K562 (cell line): ENCODE data around the gene FGFR4. TPM values are rescaled to one million over a fixed set of nuclear protein-coding genes. Genes with fewer than 3 reads are reported as not detected.

Source experiments
- ATAC-seq: fragments of 200-7000 bp; cut with Tn5 transposase; 3 replicates; pipeline ENCODE4 v1.9.1; 2020; ENCODE audit warnings: moderate library complexity
- BruUV-seq: library from RNA; stranded (reverse); fragments of 400-500 nt; replicated peaks from 2 replicates; lab custom pipeline; 2021; lab: Mats Ljungman, UMichigan
- CTCF ChIA-PET: fragments of 300-600 bp; formaldehyde crosslinking; extraction: SDS; loops from one replicate; lab custom pipeline; 2021; ENCODE audit warnings: low intra/inter-chr PET ratio; lab: Yijun Ruan, JAX
- POLR2A ChIA-PET: fragments of 300-600, 350-650 bp; sonication (Branson Sonifier 250); formaldehyde crosslinking; extraction: SDS; loops from one replicate; lab custom pipeline; 2021; ENCODE audit warnings: antibody characterized with exemption, inconsistent platforms; lab: Yijun Ruan, JAX
- DNase-seq, 4 experiments: peaks; one replicate each; pipeline versions ENCODE4 v3.0.0 to v3.0.0-alpha.2; 2011 to 2018; ENCODE audit warnings: low spot score in 3 of 4, mixed read lengths in 3 of 4; ENCODE audit errors: extremely low read depth in 1 of 4
- FAIRE-seq: peaks from 2 replicates; lab custom pipeline; 2011; peaks lifted over from hg19 to GRCh38; lab: Jason Lieb, UNC
- H2AFZ ChIP-seq: 2 replicates; pipeline ENCODE4 v1.6.0; 2011; ENCODE audit warnings: low read depth, low read length, control low read depth, inconsistent platforms
- H3K27ac ChIP-seq: fragments of 200-600 bp; 3 replicates; pipeline ENCODE4 v1.8.0; 2011; ENCODE audit warnings: low read depth, mild to moderate bottlenecking, control low read depth, inconsistent platforms, low read length, moderate library complexity, mixed read lengths; ENCODE audit errors: extremely low read depth
- H3K27me3 ChIP-seq, 2 experiments: fragments of 300-600 bp in 1 of 2; 2 replicates in 1 of 2; 3 replicates in 1 of 2; pipeline versions ENCODE4 v1.6.0 to v1.8.0; 2011; ENCODE audit warnings: inconsistent platforms in 2 of 2, low read length in 2 of 2, mild to moderate bottlenecking in 1 of 2, mixed read lengths in 1 of 2, moderate library complexity in 1 of 2; ENCODE audit not compliant: control insufficient read depth in 2 of 2, insufficient read depth in 2 of 2
- H3K36me3 ChIP-seq: fragments of 300-600 bp; 3 replicates; pipeline ENCODE4 v1.8.0; 2011; ENCODE audit warnings: mild to moderate bottlenecking, low read length, inconsistent platforms; ENCODE audit not compliant: control insufficient read depth, insufficient read depth
- H3K4me1 ChIP-seq, 2 experiments: fragments of 200-600 bp in 1 of 2; replicated peaks in 1 of 2; 2 replicates in 1 of 2; 3 replicates in 1 of 2; pipeline versions ENCODE4 v1.5.1 to v1.8.0; 2011; ENCODE audit warnings: inconsistent platforms in 2 of 2, low read length in 2 of 2, mild to moderate bottlenecking in 1 of 2, mixed read lengths in 1 of 2, moderate library complexity in 1 of 2; ENCODE audit not compliant: control insufficient read depth in 2 of 2, insufficient read depth in 2 of 2
- H3K4me2 ChIP-seq: 2 replicates; pipeline ENCODE4 v1.6.1; 2011; ENCODE audit warnings: low read length, control low read depth, inconsistent platforms, mixed read lengths; ENCODE audit not compliant: insufficient read depth
- H3K4me3 ChIP-seq: fragments of 200-600 bp; sonication (generic), shearing (Covaris generic); 2 replicates; pipeline ENCODE4 v1.5.1; 2016; ENCODE audit warnings: control low read depth, inconsistent platforms
- H3K79me2 ChIP-seq: fragments of 200-600 bp; 3 replicates; pipeline ENCODE4 v1.8.0; 2011; ENCODE audit warnings: low read length, inconsistent platforms; ENCODE audit not compliant: control insufficient read depth, insufficient read depth
- H3K9ac ChIP-seq, 2 experiments: 2 replicates each; pipeline versions ENCODE4 v1.6.0 to v1.6.1; 2011; ENCODE audit warnings: low read depth in 2 of 2, low read length in 2 of 2, control low read depth in 1 of 2, inconsistent platforms in 1 of 2, mild to moderate bottlenecking in 1 of 2, mixed read lengths in 1 of 2; ENCODE audit not compliant: insufficient read depth in 1 of 2
- H3K9me1 ChIP-seq: one replicate; pipeline ENCODE4 v1.6.0; 2011; ENCODE audit warnings: inconsistent platforms, mild to moderate bottlenecking, low read length, moderate library complexity; ENCODE audit not compliant: control insufficient read depth, insufficient read depth
- H3K9me3 ChIP-seq: replicated peaks from 2 replicates; pipeline ENCODE4 v1.5.1; 2011; ENCODE audit warnings: low read depth, low read length, inconsistent platforms; ENCODE audit not compliant: control insufficient read depth, insufficient read depth
- H4K20me1 ChIP-seq: replicated peaks from 2 replicates; pipeline ENCODE4 v1.6.1; 2011; ENCODE audit warnings: low read length, inconsistent platforms, mixed read lengths; ENCODE audit not compliant: control insufficient read depth, insufficient read depth
- ETV6 ChIP-seq, 3 experiments: fragments of 150-350 bp in 1 of 3; sonication (generic) in 1 of 3; formaldehyde crosslinking in 1 of 3; IDR thresholded peaks; 2 replicates each; pipeline versions ENCODE4 v1.6.1 to v1.8.0; 2014 to 2022; ENCODE audit warnings: borderline replicate concordance in 2 of 3, low read depth in 2 of 3, antibody characterized with exemption in 1 of 3, low read length in 1 of 3, mild to moderate bottlenecking in 1 of 3, missing genetic modification reagents in 1 of 3
- EZH2 ChIP-seq: IDR thresholded peaks from 2 replicates; pipeline ENCODE4 v1.6.1; 2012; ENCODE audit warnings: low read depth, mild to moderate bottlenecking, inconsistent platforms, low read length, borderline replicate concordance
- FIP1L1 ChIP-seq: fragments of 200-400 bp; formaldehyde crosslinking; IDR thresholded peaks from 2 replicates; pipeline ENCODE4 v1.6.1; 2018; ENCODE audit warnings: mild to moderate bottlenecking, low read depth, low read length; ENCODE audit not compliant: poor library complexity, severe bottlenecking
- MECOM ChIP-seq: fragments of 250-450 bp; sonication (Bioruptor Pico); IDR thresholded peaks from 2 replicates; pipeline ENCODE4 v1.8.0; 2022; ENCODE audit warnings: inconsistent platforms
- NFRKB ChIP-seq: fragments of 450-650 bp; IDR thresholded peaks from 2 replicates; pipeline ENCODE4 v1.6.1; 2016; ENCODE audit warnings: low read depth
- NONO ChIP-seq, 2 experiments: fragments of 200-400 bp in 1 of 2; fragments of 450-650 bp in 1 of 2; formaldehyde crosslinking in 1 of 2; IDR thresholded peaks; 2 replicates each; pipeline ENCODE4 v1.6.1; 2017; ENCODE audit warnings: low read depth in 2 of 2, mild to moderate bottlenecking in 2 of 2, moderate library complexity in 2 of 2, low read length in 1 of 2
- NR3C1 ChIP-seq: sonication (generic); formaldehyde crosslinking; IDR thresholded peaks from 2 replicates; pipeline ENCODE4 v1.8.1; 2022; ENCODE audit warnings: missing genetic modification reagents
- NR4A1 ChIP-seq, 2 experiments: fragments of 250-450 bp in 1 of 2; fragments of 450-650 bp in 1 of 2; sonication (Bioruptor Pico) in 1 of 2; IDR thresholded peaks; 2 replicates each; pipeline versions ENCODE4 v1.4.0 to v1.6.1; 2016 to 2020; ENCODE audit warnings: mild to moderate bottlenecking in 2 of 2, missing compliant biosample characterization in 1 of 2, missing genetic modification characterization in 1 of 2, moderate library complexity in 1 of 2
- SMARCA4 ChIP-seq: fragments of 450-650 bp; IDR thresholded peaks from 2 replicates; pipeline ENCODE4 v1.6.1; 2016
- SP1 ChIP-seq: sonication (generic); formaldehyde crosslinking; IDR thresholded peaks from 2 replicates; pipeline ENCODE4 v1.8.1; 2022; ENCODE audit warnings: mild to moderate bottlenecking, missing genetic modification reagents
- TBP ChIP-seq: optimal IDR thresholded peaks from 2 replicates; pipeline ENCODE3; 2011; ENCODE audit warnings: low read depth, low read length, improper control_type of control experiment
- WGBS: fragments of 100-300 bp; shearing (Covaris generic); methylation state at CpG from one replicate; pipeline ENCODE4 v1.1.6; 2016; ENCODE audit warnings: low coverage, mixed read lengths; ENCODE audit not compliant: insufficient coverage; ENCODE audit errors: missing lambda C conversion rate; 5-methylcytosine and 5-hydroxymethylcytosine counted together
- in situ Hi-C: fragments of 300-500 bp; cut with MboI; formaldehyde crosslinking; loops from 4 replicates; pipeline ENCODE4 v1.15.0; 2018; ENCODE audit warnings: inconsistent platforms, mixed read lengths
- intact Hi-C: fragments of 100-400 bp; cut with micrococcal nuclease; formaldehyde crosslinking; loops from 2 replicates; pipeline ENCODE4 v1.14.2; 2022
- polyA plus RNA-seq, 8 experiments: library from polyadenylated mRNA; depleted of rRNA in 4 of 8; stranded (reverse) in 5 of 8; unstranded in 3 of 8; fragments of >200 nt; fragmentation: Nextera tagmentation in 2 of 8; fragmentation: Illumina TruSeq in 1 of 8; extraction: Ambion mirVana in 2 of 8; extraction: Trizol in 1 of 8; gene quantifications; 2 replicates each; pipeline versions ENCODE4 v1.2.1 to v1.2.3, GENCODE V29; 2011 to 2014; ENCODE audit warnings: inconsistent platforms in 1 of 8, missing spikeins in 1 of 8
- total RNA-seq, 7 experiments: library from RNA; depleted of rRNA in 6 of 7; stranded (reverse); fragments of >200 nt in 6 of 7; fragmentation: Illumina TruSeq in 2 of 7; extraction: Trizol in 2 of 7; gene quantifications; 2 replicates each; pipeline versions ENCODE4 v1.2.1 to v1.2.3, GENCODE V29; 2011 to 2021; ENCODE audit warnings: low replicate concordance in 1 of 7
- TF ChIP-seq, protein P1 (sequence below): fragments of 250-450 bp; sonication (Bioruptor Pico); IDR thresholded peaks from 2 replicates; pipeline ENCODE4 v1.4.0; 2020; ENCODE audit warnings: mild to moderate bottlenecking, moderate library complexity

The FGFR4 gene
- total and polyA plus RNA-seq, 9 of the 15 experiments (the other 6 are each of a cell fraction or from before 2014, with no cell fraction given), result 0.76 to 35.4 (median 7.5) TPM

DNA sequence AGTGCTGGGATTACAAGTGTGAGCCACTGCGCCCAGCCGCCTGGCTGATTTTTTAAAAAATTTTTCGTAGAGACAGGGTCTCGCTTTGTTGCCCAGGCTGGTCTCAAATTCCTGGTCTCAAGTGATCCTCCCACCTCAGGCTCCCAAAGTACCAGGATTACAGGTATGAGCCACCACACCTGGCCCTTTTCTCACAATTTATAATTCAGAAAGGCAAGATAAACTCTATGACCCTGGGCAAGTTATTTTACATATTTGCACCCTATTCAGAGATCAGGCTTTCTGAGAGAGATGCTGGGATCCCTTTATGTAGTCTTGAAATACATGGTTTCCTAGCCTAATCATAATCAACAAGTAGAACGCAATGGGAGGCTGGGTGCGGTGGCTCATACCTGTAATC, 43.6 kb upstream of the FGFR4 start:
- FAIRE-seq, result no peak
- H3K79me2 ChIP-seq, result peaks cover 6% of the 10 kb centered on the region; the same call in 1 of the 3 replicates
- no TSS peak for BruUV-seq
- ATAC-seq, result no peak
- no peak overlapping the region for H3K4me2 ChIP-seq
- in situ Hi-C loops (no loop called here), intact Hi-C loops (no loop called here)
- H3K4me1 ChIP-seq, result no peaks in the 10 kb centered on the region; a peak in 1 of 5 replicates
- WGBS, result 90% methylated on average over 6 of the region's 6 CpGs
- H3K9me3 ChIP-seq, result no peaks in the 10 kb centered on the region; the same call in 1 of the 2 replicates
- no peak for TF ChIP-seq NFRKB
- TF ChIP-seq TBP, result no peak
- TF ChIP-seq EZH2, result no peak
- no peak for TF ChIP-seq ETV6 (IDR thresholded peaks at IDR 0.05; ENCODE audit: borderline replicate concordance in 1 of 2, low read depth in 2 of 2, low read length in 1 of 2)
- no peak for TF ChIP-seq ETV6 (CRISPR knock-in tag; IDR thresholded peaks at IDR 0.05; ENCODE audit: borderline replicate concordance)
- no peak for TF ChIP-seq FIP1L1
- TF ChIP-seq, protein P1, sequence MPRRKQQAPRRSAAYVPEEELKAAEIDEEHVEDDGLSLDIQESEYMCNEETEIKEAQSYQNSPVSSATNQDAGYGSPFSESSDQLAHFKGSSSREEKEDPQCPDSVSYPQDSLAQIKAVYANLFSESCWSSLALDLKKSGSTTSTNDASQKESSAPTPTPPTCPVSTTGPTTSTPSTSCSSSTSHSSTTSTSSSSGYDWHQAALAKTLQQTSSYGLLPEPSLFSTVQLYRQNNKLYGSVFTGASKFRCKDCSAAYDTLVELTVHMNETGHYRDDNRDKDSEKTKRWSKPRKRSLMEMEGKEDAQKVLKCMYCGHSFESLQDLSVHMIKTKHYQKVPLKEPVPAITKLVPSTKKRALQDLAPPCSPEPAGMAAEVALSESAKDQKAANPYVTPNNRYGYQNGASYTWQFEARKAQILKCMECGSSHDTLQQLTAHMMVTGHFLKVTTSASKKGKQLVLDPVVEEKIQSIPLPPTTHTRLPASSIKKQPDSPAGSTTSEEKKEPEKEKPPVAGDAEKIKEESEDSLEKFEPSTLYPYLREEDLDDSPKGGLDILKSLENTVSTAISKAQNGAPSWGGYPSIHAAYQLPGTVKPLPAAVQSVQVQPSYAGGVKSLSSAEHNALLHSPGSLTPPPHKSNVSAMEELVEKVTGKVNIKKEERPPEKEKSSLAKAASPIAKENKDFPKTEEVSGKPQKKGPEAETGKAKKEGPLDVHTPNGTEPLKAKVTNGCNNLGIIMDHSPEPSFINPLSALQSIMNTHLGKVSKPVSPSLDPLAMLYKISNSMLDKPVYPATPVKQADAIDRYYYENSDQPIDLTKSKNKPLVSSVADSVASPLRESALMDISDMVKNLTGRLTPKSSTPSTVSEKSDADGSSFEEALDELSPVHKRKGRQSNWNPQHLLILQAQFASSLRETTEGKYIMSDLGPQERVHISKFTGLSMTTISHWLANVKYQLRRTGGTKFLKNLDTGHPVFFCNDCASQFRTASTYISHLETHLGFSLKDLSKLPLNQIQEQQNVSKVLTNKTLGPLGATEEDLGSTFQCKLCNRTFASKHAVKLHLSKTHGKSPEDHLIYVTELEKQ (CRISPR knock-in tag), result no peak
- TF ChIP-seq SP1, result no peak
- no peak for TF ChIP-seq NR4A1 (CRISPR knock-in tag; IDR thresholded peaks at IDR 0.05)
- TF ChIP-seq NR4A1 (tag; IDR thresholded peaks at IDR 0.05), result no peak
- no peak for TF ChIP-seq MECOM (CRISPR knock-in tag)
- no peak for TF ChIP-seq SMARCA4
- TF ChIP-seq NR3C1 (CRISPR knock-in tag), result no peak
- TF ChIP-seq NONO (IDR thresholded peaks at IDR 0.05; ENCODE audit: low read depth in 2 of 2, low read length in 1 of 2), result no peak
- H3K27ac ChIP-seq, result no peak overlapping the region
- H4K20me1 ChIP-seq, result no peaks in the 10 kb centered on the region
- no peak overlapping the region for H3K4me3 ChIP-seq
- H3K27me3 ChIP-seq, result no peaks in the 10 kb centered on the region
- ChIA-PET POLR2A (interaction anchor here (0.8 to 1.1 kb wide), 2 partner anchors 19 to 366 kb away, joined by 3 read pairs; no protein-coding TSS in a partner anchor), CTCF (no interaction called here)
- no peak for DNase-seq
- peaks cover 74% of the 10 kb centered on the region for H3K36me3 ChIP-seq
- no peak overlapping the region for H3K9ac ChIP-seq
- no peak overlapping the region for H2AFZ ChIP-seq
- no peaks in the 10 kb centered on the region for H3K9me1 ChIP-seq
